K562 (cell line): Measurements from ENCODE around the gene TFAP2A.

ENCODE experiments used
- BHLHE40 ChIP-seq: IDR thresholded peaks from 2 replicates; pipeline ENCODE4 v1.6.1; 2011; ENCODE audit warnings: low read length, improper control_type of control experiment
- ESRRA ChIP-seq: fragments of 450-650 bp; IDR thresholded peaks from 2 replicates; pipeline ENCODE4 v1.6.1; 2014; ENCODE audit warnings: low read depth, mild to moderate bottlenecking, moderate library complexity, borderline replicate concordance
- FIP1L1 ChIP-seq: fragments of 200-400 bp; formaldehyde crosslinking; IDR thresholded peaks from 2 replicates; pipeline ENCODE4 v1.6.1; 2018; ENCODE audit warnings: mild to moderate bottlenecking, low read depth, low read length; ENCODE audit not compliant: poor library complexity, severe bottlenecking
- GABPB1 ChIP-seq: sonication (generic); formaldehyde crosslinking; IDR thresholded peaks from 2 replicates; pipeline ENCODE4 v1.8.0; 2022; ENCODE audit warnings: mild to moderate bottlenecking, missing genetic modification reagents
- KLF6 ChIP-seq: fragments of 250-450 bp; sonication (Bioruptor Pico); IDR thresholded peaks from 2 replicates; pipeline ENCODE4 v1.4.0; 2020; ENCODE audit warnings: mild to moderate bottlenecking, moderate library complexity, borderline replicate concordance
- POLR2A ChIP-seq: fragments of 450-650 bp; conservative IDR thresholded peaks from 2 replicates; pipeline ENCODE4 v1.6.1; 2016
- REST ChIP-seq, 2 experiments: fragments of 450-650 bp; formaldehyde crosslinking in 1 of 2; IDR thresholded peaks; 2 replicates each; pipeline versions ENCODE4 v1.4.0 to v1.6.1; 2014 to 2020; ENCODE audit warnings: mild to moderate bottlenecking in 2 of 2, borderline replicate concordance in 1 of 2, low read depth in 1 of 2
- SMARCB1 ChIP-seq: IDR thresholded peaks from 2 replicates; pipeline ENCODE4 v1.6.1; 2011; ENCODE audit warnings: improper control_type of control experiment, low read depth; ENCODE audit not compliant: insufficient read length
- SMC3 ChIP-seq: conservative IDR thresholded peaks from 2 replicates; pipeline ENCODE4 v1.6.1; 2011; ENCODE audit warnings: low read depth, low read length, improper control_type of control experiment; ENCODE audit not compliant: insufficient read depth
- TAF7 ChIP-seq: fragments of 450-650 bp; IDR thresholded peaks from 2 replicates; pipeline ENCODE4 v1.6.1; 2016; ENCODE audit warnings: missing genetic modification characterization, missing compliant biosample characterization
- TF ChIP-seq, protein P1 (sequence below): fragments of 250-450 bp; sonication (Bioruptor Pico); IDR thresholded peaks from 2 replicates; pipeline ENCODE4 v1.4.0; 2020; ENCODE audit warnings: mild to moderate bottlenecking

DNA sequence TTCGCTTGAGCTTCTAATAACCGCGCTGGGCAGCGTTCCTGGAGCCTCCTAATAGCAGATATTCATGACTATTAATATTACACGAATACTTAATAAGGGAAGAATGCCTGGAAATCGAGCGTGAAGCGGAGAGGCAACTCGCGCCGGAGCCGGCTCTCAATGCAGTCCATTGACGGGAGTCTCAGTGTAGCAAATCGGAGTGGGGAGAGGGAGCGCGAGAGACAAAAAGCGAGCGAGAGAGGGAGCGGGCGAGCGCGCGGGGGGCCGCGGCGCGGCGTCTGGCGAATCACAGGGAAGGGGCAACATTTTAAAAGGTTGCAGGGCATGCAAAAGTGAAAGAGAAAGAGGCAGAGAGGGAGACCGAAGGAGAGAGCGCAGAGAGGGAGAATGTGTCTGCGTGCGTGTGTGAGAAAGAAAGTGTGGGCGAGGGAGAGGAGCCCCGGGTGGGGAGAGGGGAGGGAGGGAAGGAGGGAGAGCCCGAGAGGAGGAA is 2.9 kb downstream of the TFAP2A start:
- TF ChIP-seq ESRRA (no peak), SMC3 (no peak), BHLHE40 (no peak), REST (IDR thresholded peaks at IDR 0.05; ENCODE audit: borderline replicate concordance) (no peak), REST (CRISPR knock-in tag; IDR thresholded peaks at IDR 0.05; ENCODE audit: low read depth) (no peak), POLR2A (no peak), FIP1L1 (no peak), SMARCB1 (no peak), KLF6 (no peak), GABPB1 (no peak), TAF7 (tag) (no peak)
- TF ChIP-seq, protein P1, sequence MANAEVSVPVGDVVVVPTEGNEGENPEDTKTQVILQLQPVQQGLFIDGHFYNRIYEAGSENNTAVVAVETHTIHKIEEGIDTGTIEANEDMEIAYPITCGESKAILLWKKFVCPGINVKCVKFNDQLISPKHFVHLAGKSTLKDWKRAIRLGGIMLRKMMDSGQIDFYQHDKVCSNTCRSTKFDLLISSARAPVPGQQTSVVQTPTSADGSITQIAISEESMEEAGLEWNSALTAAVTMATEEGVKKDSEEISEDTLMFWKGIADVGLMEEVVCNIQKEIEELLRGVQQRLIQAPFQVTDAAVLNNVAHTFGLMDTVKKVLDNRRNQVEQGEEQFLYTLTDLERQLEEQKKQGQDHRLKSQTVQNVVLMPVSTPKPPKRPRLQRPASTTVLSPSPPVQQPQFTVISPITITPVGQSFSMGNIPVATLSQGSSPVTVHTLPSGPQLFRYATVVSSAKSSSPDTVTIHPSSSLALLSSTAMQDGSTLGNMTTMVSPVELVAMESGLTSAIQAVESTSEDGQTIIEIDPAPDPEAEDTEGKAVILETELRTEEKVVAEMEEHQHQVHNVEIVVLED: no peak
